Activated CD4-positive, alpha-beta T cell treated with anti-CD3 and anti-CD28 coated beads for 36 hours (primary cell): ENCODE results near the gene TTC33. TPM values are rescaled to one million over a fixed set of nuclear protein-coding genes. Genes with fewer than 3 reads are reported as not detected.
"Not testable (repeated sequence)": the region's sequence is repeated elsewhere in the genome, so short reads cannot be mapped to it uniquely, and the experiment has no call there.

ENCODE experiments used
- ATAC-seq: fragments of 200-7000 bp; cut with Tn5 transposase; one replicate; pipeline ENCODE4 v1.10.0; 2021; ENCODE audit warnings: mild to moderate bottlenecking, moderate library complexity
- CTCF ChIA-PET: fragments of 350-600 bp; sonication (Branson Sonifier 250); formaldehyde crosslinking; loops from one replicate; lab custom pipeline; 2021; ENCODE audit warnings: antibody characterized with exemption; lab: Charles Lee
- POLR2A ChIA-PET: fragments of 350-600 bp; sonication (Branson Sonifier 250); formaldehyde crosslinking; loops from one replicate; lab custom pipeline; 2021; ENCODE audit warnings: antibody characterized with exemption, inconsistent platforms; lab: Charles Lee
- DNase-seq: peaks from one replicate; pipeline ENCODE4 v3.0.0-alpha.2; 2020
- H3K27ac Mint-ChIP-seq: one replicate; pipeline ENCODE4 v1.8.0; 2021; ENCODE audit warnings: mixed read lengths
- H3K27me3 Mint-ChIP-seq: one replicate; pipeline ENCODE4 v1.8.0; 2021; ENCODE audit warnings: mixed read lengths
- H3K36me3 Mint-ChIP-seq: one replicate; pipeline ENCODE4 v1.8.0; 2021; ENCODE audit warnings: low read depth, mixed read lengths
- H3K4me1 Mint-ChIP-seq: one replicate; pipeline ENCODE4 v1.8.0; 2021; ENCODE audit warnings: mixed read lengths
- H3K4me3 Mint-ChIP-seq: one replicate; pipeline ENCODE4 v1.8.0; 2021; ENCODE audit warnings: mild to moderate bottlenecking, moderate library complexity, mixed read lengths
- H3K9me3 Mint-ChIP-seq: one replicate; pipeline ENCODE4 v1.8.0; 2021; ENCODE audit warnings: low read depth, mixed read lengths
- intact Hi-C, 2 experiments: fragments of 100-400 bp; cut with DNase I in 1 of 2; cut with micrococcal nuclease in 1 of 2; formaldehyde crosslinking; loops; one replicate each; pipeline versions ENCODE4 v1.14.2 to v1.15.1; 2022 to 2024; cut with DNase I, micrococcal nuclease
- total RNA-seq, 2 experiments: library from RNA; stranded (reverse); gene quantifications; one replicate each; pipeline ENCODE4 v1.2.3, GENCODE V29; 2021

TTC33 gene
- total RNA-seq, 2 experiments from 2014 or later = 31.4 to 31.7 TPM

GRCh38 chr5:40675396-40676133 lies 80.2 kb downstream of the TTC33 start:
- Mint-ChIP-seq H3K36me3 (peaks cover 8% of the 10 kb centered on the region), H3K27me3 (no peaks in the 10 kb centered on the region), H3K9me3 (no peaks in the 10 kb centered on the region), H3K27ac (peak overlapping the region; percentile 91), H3K4me3 (peak overlapping the region; percentile 56), H3K4me1 (peaks cover 72% of the 10 kb centered on the region)
- DNase-seq (peak; percentile 63), ATAC-seq (peak; percentile 37)
- intact Hi-C loops = loop anchor here (1.0 to 10.0 kb wide), 6 partner anchors 21 to 398 kb away; no protein-coding TSS in a partner anchor
- ChIA-PET POLR2A (interaction anchor here (0.5 to 1.6 kb wide), 11 partner anchors 9 to 646 kb away, joined by 3 to 8 read pairs (median 4); no protein-coding TSS in a partner anchor), CTCF (interaction anchor here (0.6 to 1.6 kb wide), 6 partner anchors 11 to 238 kb away, joined by 3 to 6 read pairs (median 3); no protein-coding TSS in a partner anchor)

GRCh38 chr5:40674661-40675235 lies 81.0 kb downstream of the TTC33 start:
- no peak overlapping the region for H3K4me3 Mint-ChIP-seq
- ChIA-PET CTCF (interaction anchor here (0.7 to 1.6 kb wide), 2 partner anchors 14 to 237 kb away, joined by 4 to 6 read pairs; no protein-coding TSS in a partner anchor), POLR2A (interaction anchor here (1.1 to 1.6 kb wide), 2 partner anchors 10 to 95 kb away, joined by 3 to 6 read pairs; no protein-coding TSS in a partner anchor)
- intact Hi-C loops = loop anchor here (1.0 to 10.0 kb wide), 6 partner anchors 20 to 397 kb away; no protein-coding TSS in a partner anchor
- H3K27ac Mint-ChIP-seq = peak overlapping the region; percentile 9
- H3K9me3 Mint-ChIP-seq = no peaks in the 10 kb centered on the region
- ATAC-seq (no peak), DNase-seq (no peak)
- peaks cover 80% of the 10 kb centered on the region for H3K4me1 Mint-ChIP-seq
- H3K36me3 Mint-ChIP-seq = peaks cover 1% of the 10 kb centered on the region
- H3K27me3 Mint-ChIP-seq = no peaks in the 10 kb centered on the region

DNA sequence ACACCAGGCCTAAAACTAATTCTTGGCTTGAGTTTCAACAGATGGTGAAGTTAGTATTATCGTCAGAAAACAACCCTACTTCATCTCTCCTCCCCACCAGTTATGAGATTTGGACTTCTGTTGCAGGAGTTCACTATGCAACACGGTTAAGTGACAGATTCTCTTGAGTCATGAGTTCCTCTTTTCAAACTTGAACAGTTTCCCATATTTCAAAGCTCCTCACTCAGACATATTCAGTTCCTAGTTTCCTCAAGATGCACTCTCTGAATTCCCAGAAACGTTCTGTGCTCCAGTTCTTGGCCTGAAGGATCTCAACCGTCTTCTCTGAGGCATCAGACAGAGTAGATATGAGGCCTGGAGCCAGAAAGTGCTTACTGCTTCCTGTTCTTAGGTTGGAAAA lies 83.3 kb downstream of the TTC33 start:
- POLR2A ChIA-PET = no interaction called here
- no peaks in the 10 kb centered on the region for H3K27me3 Mint-ChIP-seq
- no peaks in the 10 kb centered on the region for H3K36me3 Mint-ChIP-seq
- H3K9me3 Mint-ChIP-seq = no peaks in the 10 kb centered on the region
- CTCF ChIA-PET = interaction anchor here (0.6 to 1.1 kb wide), 5 partner anchors 17 to 292 kb away, joined by 3 to 4 read pairs (median 3); no protein-coding TSS in a partner anchor
- no peak overlapping the region for H3K4me3 Mint-ChIP-seq
- peak overlapping the region; percentile 42 for H3K27ac Mint-ChIP-seq
- peaks cover 82% of the 10 kb centered on the region for H3K4me1 Mint-ChIP-seq
- DNase-seq (no peak), ATAC-seq (no peak)
- intact Hi-C loops = loop anchor here in 1 of 2 experiments (10.0 kb wide), 1 partner anchor 48 kb away; no protein-coding TSS in a partner anchor

DNA sequence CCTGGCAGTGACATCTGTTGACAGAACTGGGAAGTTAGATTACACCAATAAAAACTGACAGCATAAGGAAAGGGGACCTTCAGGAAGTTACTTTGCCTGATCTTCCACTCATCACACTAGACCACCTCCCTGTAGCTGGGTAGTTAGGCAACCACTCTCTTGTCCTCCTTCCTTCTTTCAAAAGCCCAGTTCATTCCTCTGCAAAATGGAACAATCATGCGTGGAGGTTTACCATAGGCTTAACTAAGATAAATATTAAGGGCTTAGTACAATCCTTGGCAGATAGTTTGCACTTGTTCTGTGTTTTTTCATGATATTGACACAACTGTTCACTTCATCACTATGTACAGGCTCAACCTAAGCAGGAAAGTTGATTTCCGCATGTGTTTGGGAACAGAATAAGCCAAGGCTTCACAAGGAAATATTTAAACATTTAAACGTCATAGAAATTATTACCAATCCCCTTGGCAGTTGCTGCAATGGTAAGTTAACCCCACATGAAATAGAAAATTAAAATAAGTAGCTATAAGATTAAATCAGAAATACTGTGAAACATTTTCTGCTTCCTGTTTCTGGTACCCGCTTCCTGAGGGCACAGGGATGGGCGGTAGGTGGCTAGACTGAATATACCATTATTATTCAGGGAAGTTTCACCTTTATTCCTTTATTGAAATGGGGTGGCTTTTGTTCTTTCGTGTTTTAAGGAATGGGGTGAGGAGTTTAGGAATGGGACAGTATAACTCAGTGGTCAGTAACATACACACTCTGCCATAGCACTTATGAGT lies 86.0 kb downstream of the TTC33 start:
- Mint-ChIP-seq H3K36me3 (no peaks in the 10 kb centered on the region), H3K27ac (peak overlapping the region; percentile 38), H3K4me1 (peaks cover 60% of the 10 kb centered on the region), H3K4me3 (no peak overlapping the region), H3K9me3 (no peaks in the 10 kb centered on the region), H3K27me3 (no peaks in the 10 kb centered on the region)
- ATAC-seq (no peak), DNase-seq (no peak)
- CTCF ChIA-PET = interaction anchor here (0.6 to 2.0 kb wide), 6 partner anchors 14 to 537 kb away, joined by 3 to 7 read pairs (median 3); no protein-coding TSS in a partner anchor
- POLR2A ChIA-PET = no interaction called here
- intact Hi-C loops = loop anchor here in 1 of 2 experiments (10.0 kb wide), 1 partner anchor 45 kb away; no protein-coding TSS in a partner anchor

GRCh38 chr5:40667161-40667663 lies 88.5 kb downstream of the TTC33 start:
- H3K4me1 Mint-ChIP-seq = peaks cover 36% of the 10 kb centered on the region
- POLR2A ChIA-PET = no interaction called here
- H3K27me3 Mint-ChIP-seq = no peaks in the 10 kb centered on the region
- H3K27ac Mint-ChIP-seq = no peak overlapping the region
- DNase-seq = no peak
- H3K4me3 Mint-ChIP-seq = no peak overlapping the region
- ATAC-seq = no peak
- CTCF ChIA-PET = no interaction called here
- no peaks in the 10 kb centered on the region for H3K9me3 Mint-ChIP-seq
- intact Hi-C loops = no loop called here
- no peaks in the 10 kb centered on the region for H3K36me3 Mint-ChIP-seq

- ATAC-seq (no peak), DNase-seq (no peak)
- H3K4me1 Mint-ChIP-seq = peaks cover 30% of the 10 kb centered on the region
- POLR2A ChIA-PET = no interaction called here
- CTCF ChIA-PET = no interaction called here
- H3K27ac Mint-ChIP-seq = no peak overlapping the region
- no peaks in the 10 kb centered on the region for H3K36me3 Mint-ChIP-seq
- H3K4me3 Mint-ChIP-seq = no peak overlapping the region
- intact Hi-C loops = no loop called here
- no peaks in the 10 kb centered on the region for H3K9me3 Mint-ChIP-seq
- H3K27me3 Mint-ChIP-seq = no peaks in the 10 kb centered on the region
These were observed 89.1 kb downstream of the TTC33 start for GRCh38 chr5:40666657-40667056.

- Mint-ChIP-seq H3K9me3 (no peaks in the 10 kb centered on the region), H3K4me3 (no peak overlapping the region), H3K27me3 (no peaks in the 10 kb centered on the region), H3K4me1 (peaks cover 23% of the 10 kb centered on the region), H3K36me3 (no peaks in the 10 kb centered on the region), H3K27ac (no peak overlapping the region)
- DNase-seq = no peak
- ChIA-PET POLR2A (interaction anchor here (0.5 kb wide), 1 partner anchor 116 kb away, joined by 4 read pairs; no protein-coding TSS in a partner anchor), CTCF (interaction anchor here (0.7 to 1.2 kb wide), 2 partner anchors 10 to 21 kb away, joined by 4 read pairs; no protein-coding TSS in a partner anchor)
- ATAC-seq = no peak
- intact Hi-C loops = no loop called here
These were observed 90.0 kb downstream of the TTC33 start for GRCh38 chr5:40665635-40666298.

DNA sequence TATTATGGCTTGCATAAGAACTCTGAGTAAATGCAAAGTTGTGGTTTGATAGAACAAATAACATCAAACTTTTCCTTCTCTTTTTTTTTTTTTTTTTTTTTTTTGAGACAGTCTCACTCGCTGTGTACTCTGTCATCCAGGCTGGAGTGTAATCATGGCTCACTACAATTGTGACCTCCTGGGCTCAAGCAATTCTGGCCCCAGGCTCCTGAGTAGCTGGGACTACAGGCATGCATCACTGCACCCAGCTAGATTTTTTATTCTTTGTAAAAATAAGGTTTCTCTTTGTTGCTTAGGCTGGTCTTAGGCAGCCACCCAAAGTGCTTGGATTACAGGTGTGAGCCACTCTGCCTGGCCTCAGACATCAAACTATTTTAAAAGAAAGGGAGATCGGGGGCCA lies 95.0 kb downstream of the TTC33 start:
- H3K9me3 Mint-ChIP-seq = peaks cover 3% of the 10 kb centered on the region
- no peak overlapping the region for H3K27ac Mint-ChIP-seq
- H3K4me3 Mint-ChIP-seq = no peak overlapping the region
- intact Hi-C loops = no loop called here
- ATAC-seq = no peak
- DNase-seq = no peak
- H3K36me3 Mint-ChIP-seq = no peaks in the 10 kb centered on the region
- H3K27me3 Mint-ChIP-seq = no peaks in the 10 kb centered on the region
- peaks cover 10% of the 10 kb centered on the region for H3K4me1 Mint-ChIP-seq
- CTCF ChIA-PET = interaction anchor here (1.2 to 1.5 kb wide), 2 partner anchors 11 to 20 kb away, joined by 3 to 4 read pairs; no protein-coding TSS in a partner anchor
- POLR2A ChIA-PET = no interaction called here

DNA sequence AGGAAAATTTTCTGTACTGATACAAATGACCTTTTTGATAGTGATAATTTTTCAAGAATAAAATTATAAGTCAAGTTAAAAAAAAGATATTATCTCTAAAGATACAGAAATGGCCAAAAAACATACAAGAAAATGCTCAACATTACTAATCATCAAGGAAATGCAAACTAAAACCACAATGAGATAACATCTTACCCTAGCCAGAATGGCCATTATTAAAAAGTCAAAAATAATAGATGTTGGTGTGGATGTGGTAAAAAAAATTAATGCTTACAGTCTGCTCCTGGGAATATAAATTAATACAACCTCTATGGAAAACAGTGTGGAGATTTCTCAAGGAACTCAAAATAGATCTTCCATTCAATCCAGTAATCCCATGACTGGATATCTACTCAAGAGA lies 99.0 kb downstream of the TTC33 start:
- ChIA-PET POLR2A (no interaction called here), CTCF (no interaction called here)
- intact Hi-C loops = loop anchor here in 1 of 2 experiments (5.0 kb wide), 1 partner anchor 1574 kb away; no protein-coding TSS in a partner anchor
- Mint-ChIP-seq H3K4me1 (peaks cover 48% of the 10 kb centered on the region), H3K4me3 (no peak overlapping the region), H3K36me3 (no peaks in the 10 kb centered on the region), H3K9me3 (peaks cover 3% of the 10 kb centered on the region), H3K27ac (no peak overlapping the region), H3K27me3 (no peaks in the 10 kb centered on the region)
- ATAC-seq (no peak), DNase-seq (no peak)

- H3K27ac Mint-ChIP-seq, H3K4me3 Mint-ChIP-seq, H3K27me3 Mint-ChIP-seq, ATAC-seq, POLR2A ChIA-PET, DNase-seq, H3K36me3 Mint-ChIP-seq, H3K9me3 Mint-ChIP-seq: not testable (repeated sequence)
- peaks cover 48% of the 10 kb centered on the region for H3K4me1 Mint-ChIP-seq
- intact Hi-C loops = loop anchor here in 1 of 2 experiments (5.0 kb wide), 1 partner anchor 1574 kb away; no protein-coding TSS in a partner anchor
- CTCF ChIA-PET = interaction anchor here (1.4 to 1.5 kb wide), 2 partner anchors 9 to 15 kb away, joined by 3 to 4 read pairs; no protein-coding TSS in a partner anchor
These were observed 99.7 kb downstream of the TTC33 start for GRCh38 chr5:40656091-40656490.
